ENCODE measurements around the gene BAX. TPM values are rescaled to one million over a fixed set of nuclear protein-coding genes. Genes with fewer than 3 reads are reported as not detected.

Gene BAX
- total RNA-seq, 1 donor from 2014 or later, result 169 TPM

- no peaks in the 10 kb centered on the region for H3K9me3 ChIP-seq (ENCODE audit: insufficient read depth, low read depth, low read length)
- DNase-seq (ENCODE audit: low read depth) (no peak), FAIRE-seq (no peak)
- TF ChIP-seq EZH2 (IDR thresholded peaks at IDR 0.05; ENCODE audit: insufficient read depth, low read length) (no peak), CTCF (IDR thresholded peaks at IDR 0.05; ENCODE audit: insufficient read depth, low read depth, low read length) (no peak)
- H4K20me1 ChIP-seq (ENCODE audit: insufficient read depth, low read length), result peaks cover 27% of the 10 kb centered on the region
- peak overlapping the region; percentile 79 for H3K4me3 Mint-ChIP-seq (ENCODE audit: unreplicated experiment)
- no peak overlapping the region for H3K27ac ChIP-seq (ENCODE audit: low read depth, low read length)
- no peaks in the 10 kb centered on the region for H3K27me3 ChIP-seq (ENCODE audit: insufficient read depth, low read length)
- H3K9me3 Mint-ChIP-seq (ENCODE audit: unreplicated experiment), result peaks cover 2% of the 10 kb centered on the region
- H3K4me3 ChIP-seq (ENCODE audit: insufficient read depth, low read depth, low read length), result no peak overlapping the region
- H3K27ac Mint-ChIP-seq (ENCODE audit: unreplicated experiment), result no peak overlapping the region
- peak overlapping the region; percentile 28 for H3K4me2 ChIP-seq (ENCODE audit: low read length)
- H2AFZ ChIP-seq (ENCODE audit: low read depth, low read length), result no peak overlapping the region
- no peaks in the 10 kb centered on the region for H3K27me3 Mint-ChIP-seq (ENCODE audit: low read depth, unreplicated experiment)
- peaks cover 43% of the 10 kb centered on the region for H3K79me2 ChIP-seq (ENCODE audit: insufficient read depth, low read length)
- peaks cover 18% of the 10 kb centered on the region for H3K4me1 Mint-ChIP-seq (ENCODE audit: low read depth, unreplicated experiment)
- H3K9ac ChIP-seq (ENCODE audit: low read length), result no peak overlapping the region
- H3K4me1 ChIP-seq (ENCODE audit: insufficient read depth, low read length), result peaks cover 20% of the 10 kb centered on the region
- H3K36me3 ChIP-seq (ENCODE audit: insufficient read depth, low read length), result peaks cover 9% of the 10 kb centered on the region
- H3K36me3 Mint-ChIP-seq (ENCODE audit: low read depth, unreplicated experiment), result peaks cover 15% of the 10 kb centered on the region
These were observed 35.1 kb downstream of the BAX start for GRCh38 chr19:48989701-48990291.

GRCh38 chr19:48990400-48990799 lies 35.7 kb downstream of the BAX start:
- FAIRE-seq, result no peak
- H3K9ac ChIP-seq (ENCODE audit: low read length), result no peak overlapping the region
- H3K79me2 ChIP-seq (ENCODE audit: insufficient read depth, low read length), result peaks cover 49% of the 10 kb centered on the region
- Mint-ChIP-seq H3K36me3 (ENCODE audit: low read depth, unreplicated experiment) (peaks cover 9% of the 10 kb centered on the region), H3K4me3 (ENCODE audit: unreplicated experiment) (peak overlapping the region; percentile 79), H3K9me3 (ENCODE audit: unreplicated experiment) (peaks cover 2% of the 10 kb centered on the region), H3K27ac (ENCODE audit: unreplicated experiment) (no peak overlapping the region), H3K27me3 (ENCODE audit: low read depth, unreplicated experiment) (no peaks in the 10 kb centered on the region), H3K4me1 (ENCODE audit: low read depth, unreplicated experiment) (peaks cover 24% of the 10 kb centered on the region)
- DNase-seq (ENCODE audit: low read depth), result no peak
- peaks cover 5% of the 10 kb centered on the region for H3K36me3 ChIP-seq (ENCODE audit: insufficient read depth, low read length)
- no peak overlapping the region for H3K4me3 ChIP-seq (ENCODE audit: insufficient read depth, low read depth, low read length)
- no peaks in the 10 kb centered on the region for H3K9me3 ChIP-seq (ENCODE audit: insufficient read depth, low read depth, low read length)
- peak overlapping the region; percentile 28 for H3K4me2 ChIP-seq (ENCODE audit: low read length)
- peaks cover 31% of the 10 kb centered on the region for H4K20me1 ChIP-seq (ENCODE audit: insufficient read depth, low read length)
- peaks cover 23% of the 10 kb centered on the region for H3K4me1 ChIP-seq (ENCODE audit: insufficient read depth, low read length)
- H2AFZ ChIP-seq (ENCODE audit: low read depth, low read length), result no peak overlapping the region
- TF ChIP-seq CTCF (IDR thresholded peaks at IDR 0.05; ENCODE audit: insufficient read depth, low read depth, low read length) (no peak), EZH2 (IDR thresholded peaks at IDR 0.05; ENCODE audit: insufficient read depth, low read length) (no peak)
- no peak overlapping the region for H3K27ac ChIP-seq (ENCODE audit: low read depth, low read length)
- H3K27me3 ChIP-seq (ENCODE audit: insufficient read depth, low read length), result no peaks in the 10 kb centered on the region

- H3K4me1 Mint-ChIP-seq (ENCODE audit: low read depth, unreplicated experiment), result peaks cover 24% of the 10 kb centered on the region
- DNase-seq (ENCODE audit: low read depth) (no peak), FAIRE-seq (no peak)
- H3K27me3 ChIP-seq (ENCODE audit: insufficient read depth, low read length), result no peaks in the 10 kb centered on the region
- H3K9ac ChIP-seq (ENCODE audit: low read length), result peak overlapping the region; percentile 92
- peaks cover 31% of the 10 kb centered on the region for H4K20me1 ChIP-seq (ENCODE audit: insufficient read depth, low read length)
- peaks cover 2% of the 10 kb centered on the region for H3K9me3 Mint-ChIP-seq (ENCODE audit: unreplicated experiment)
- H2AFZ ChIP-seq (ENCODE audit: low read depth, low read length), result no peak overlapping the region
- H3K27me3 Mint-ChIP-seq (ENCODE audit: low read depth, unreplicated experiment), result no peaks in the 10 kb centered on the region
- H3K4me2 ChIP-seq (ENCODE audit: low read length), result peak overlapping the region; percentile 93
- H3K4me1 ChIP-seq (ENCODE audit: insufficient read depth, low read length), result peaks cover 23% of the 10 kb centered on the region
- no peak overlapping the region for H3K27ac Mint-ChIP-seq (ENCODE audit: unreplicated experiment)
- H3K27ac ChIP-seq (ENCODE audit: low read depth, low read length), result no peak overlapping the region
- peak overlapping the region; percentile 99 for H3K4me3 Mint-ChIP-seq (ENCODE audit: unreplicated experiment)
- H3K36me3 Mint-ChIP-seq (ENCODE audit: low read depth, unreplicated experiment), result peaks cover 9% of the 10 kb centered on the region
- TF ChIP-seq EZH2 (IDR thresholded peaks at IDR 0.05; ENCODE audit: insufficient read depth, low read length) (no peak), CTCF (IDR thresholded peaks at IDR 0.05; ENCODE audit: insufficient read depth, low read depth, low read length) (no peak)
- peaks cover 3% of the 10 kb centered on the region for H3K36me3 ChIP-seq (ENCODE audit: insufficient read depth, low read length)
- peaks cover 55% of the 10 kb centered on the region for H3K79me2 ChIP-seq (ENCODE audit: insufficient read depth, low read length)
- no peak overlapping the region for H3K4me3 ChIP-seq (ENCODE audit: insufficient read depth, low read depth, low read length)
- no peaks in the 10 kb centered on the region for H3K9me3 ChIP-seq (ENCODE audit: insufficient read depth, low read depth, low read length)
These were observed 36.4 kb downstream of the BAX start for GRCh38 chr19:48991011-48991609.

Data from astrocyte (in vitro differentiated cells and primary cell).